Bronchial epithelial cell (primary cell): ENCODE measurements around the gene CHFR. TPM values are rescaled to one million over a fixed set of nuclear protein-coding genes. Genes with fewer than 3 reads are reported as not detected.
"Not testable (repeated sequence)": the region's sequence is repeated elsewhere in the genome, so short reads cannot be mapped to it uniquely, and the experiment has no call there.

Experiments used
- DNase-seq: peaks from one replicate; pipeline ENCODE4 v3.0.0-alpha.2; 2010; ENCODE audit warnings: low read depth
- FAIRE-seq: peaks from 2 replicates; lab custom pipeline; 2011; peaks lifted over from hg19 to GRCh38; lab: Jason Lieb, UNC
- H3K27me3 ChIP-seq: 2 replicates; pipeline ENCODE4 v1.5.1; 2011; ENCODE audit warnings: low read length; ENCODE audit not compliant: control insufficient read depth, insufficient read depth
- H3K36me3 ChIP-seq: 2 replicates; pipeline ENCODE4 v1.5.1; 2011; ENCODE audit warnings: low read length; ENCODE audit not compliant: control insufficient read depth, insufficient read depth
- H3K4me3 ChIP-seq: 2 replicates; pipeline ENCODE4 v1.5.1; 2011; ENCODE audit warnings: mild to moderate bottlenecking, low read depth, low read length, control low read depth
- CTCF ChIP-seq: IDR thresholded peaks from 2 replicates; pipeline ENCODE4 v1.5.1; 2011; ENCODE audit warnings: mild to moderate bottlenecking, moderate library complexity, low read length, control low read depth, inconsistent platforms; ENCODE audit not compliant: insufficient read depth, severe bottlenecking
- total RNA-seq: library from RNA; depleted of rRNA; stranded (reverse); fragments of >200 nt; gene quantifications from 2 replicates; pipeline ENCODE4 v1.2.1, GENCODE V29; 2014

The CHFR gene
- total RNA-seq, 1 donor from 2014 or later, result 33.4 TPM

- H3K36me3 ChIP-seq, result peaks cover 36% of the 10 kb centered on the region
- no peaks in the 10 kb centered on the region for H3K27me3 ChIP-seq
- H3K4me3 ChIP-seq, result no peak overlapping the region
- no peak for DNase-seq
- FAIRE-seq, result no peak
- no peak for TF ChIP-seq CTCF
Measured at GRCh38 chr12:132797820-132798570, 89.4 kb downstream of the CHFR start.

DNA sequence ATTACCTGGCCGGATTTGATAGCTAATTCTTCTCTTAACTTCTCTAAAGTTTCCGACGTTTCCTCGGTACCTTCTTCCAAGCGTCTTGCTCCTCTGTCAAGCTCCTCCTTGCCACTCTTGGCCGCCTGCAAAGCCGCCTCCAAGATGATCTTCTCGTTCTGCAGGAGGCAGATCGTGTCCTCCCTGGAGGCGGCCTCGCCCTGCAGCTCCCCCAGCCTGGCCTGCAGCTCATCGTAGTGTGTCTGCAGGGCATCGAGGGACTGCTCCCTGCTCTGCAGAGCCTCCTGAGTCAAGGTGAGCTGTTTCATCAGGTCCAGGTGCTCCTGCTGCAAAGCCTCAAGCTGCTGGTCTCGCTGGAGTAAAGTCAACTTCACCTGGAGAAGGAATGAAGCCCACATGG, 91.6 kb downstream of the CHFR start:
- Histone ChIP-seq H3K36me3 (peaks cover 32% of the 10 kb centered on the region), H3K4me3 (no peak overlapping the region), H3K27me3 (no peaks in the 10 kb centered on the region)
- no peak for DNase-seq
- TF ChIP-seq CTCF, result no peak
- FAIRE-seq, result no peak

DNA sequence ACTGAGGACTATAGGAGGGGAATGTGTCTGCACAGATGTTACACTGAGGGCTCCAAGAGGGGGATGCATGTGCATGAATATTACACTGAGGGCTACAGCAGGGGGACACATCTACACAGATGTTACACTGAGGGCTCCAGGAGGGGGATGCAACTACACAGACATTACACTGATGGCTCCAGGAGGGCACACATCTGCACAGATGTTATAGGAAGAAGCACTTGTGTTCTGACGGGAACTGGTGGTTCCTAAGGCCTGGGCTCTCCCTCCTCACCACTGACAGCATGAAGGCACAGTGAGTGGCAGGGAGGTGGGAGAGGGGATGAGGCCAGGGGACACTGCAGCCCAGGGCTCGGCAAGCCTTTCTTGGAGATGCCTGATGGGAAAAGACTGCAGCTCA, 95.5 kb downstream of the CHFR start:
- not testable (repeated sequence) for DNase-seq, H3K27me3 ChIP-seq, H3K4me3 ChIP-seq
- peaks cover 38% of the 10 kb centered on the region for H3K36me3 ChIP-seq
- FAIRE-seq, result peak; percentile 88

- FAIRE-seq (no peak), DNase-seq (no peak)
- TF ChIP-seq CTCF, result no peak
- Histone ChIP-seq H3K27me3 (no peaks in the 10 kb centered on the region), H3K4me3 (no peak overlapping the region), H3K36me3 (peaks cover 29% of the 10 kb centered on the region)
Measured at GRCh38 chr12:132789099-132789471, 98.3 kb downstream of the CHFR start.

GRCh38 chr12:132788375-132789098, 98.9 kb downstream of the CHFR start:
- Histone ChIP-seq H3K4me3 (no peak overlapping the region), H3K36me3 (peaks cover 29% of the 10 kb centered on the region), H3K27me3 (no peaks in the 10 kb centered on the region)
- TF ChIP-seq CTCF, result no peak
- FAIRE-seq, result no peak
- no peak for DNase-seq

DNA sequence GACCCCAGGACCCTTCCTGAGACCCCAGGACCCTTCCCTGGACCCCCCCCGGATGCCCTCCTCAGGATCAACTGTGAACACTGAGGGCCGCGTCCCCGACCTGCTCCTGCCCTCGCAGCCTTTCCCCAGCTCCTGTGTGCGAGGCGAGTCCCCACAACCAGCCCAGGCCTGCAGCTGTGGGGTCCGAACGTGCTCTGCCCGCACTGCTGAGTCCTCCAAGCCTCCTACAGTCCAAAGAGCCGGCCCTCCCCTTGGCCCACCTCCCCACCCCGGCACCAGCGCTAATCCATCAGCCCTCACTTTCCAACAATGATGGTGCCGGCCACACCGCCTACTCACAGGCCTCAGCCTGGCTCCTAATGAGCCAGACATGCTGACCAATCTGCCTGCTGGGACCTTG, 99.5 kb downstream of the CHFR start:
- no peak for TF ChIP-seq CTCF
- DNase-seq (no peak), FAIRE-seq (no peak)
- Histone ChIP-seq H3K27me3 (no peaks in the 10 kb centered on the region), H3K4me3 (no peak overlapping the region), H3K36me3 (peaks cover 32% of the 10 kb centered on the region)
